Liver (tissue), 9 donors: ENCODE data around the gene WDR7. TPM values are rescaled to one million over a fixed set of nuclear protein-coding genes. Genes with fewer than 3 reads are reported as not detected.

ENCODE experiments used
- DNase-seq: peaks from one replicate; pipeline ENCODE4 v3.0.0-alpha.2; 2017; ENCODE audit warnings: low spot score
- H3K27ac ChIP-seq, 2 donors: one replicate each; pipeline ENCODE4 v1.7.0; 2013; ENCODE audit warnings: inconsistent platforms in 2 of 2, low read length in 2 of 2, control low read depth in 1 of 2, low read depth in 1 of 2, mild to moderate bottlenecking in 1 of 2
- H3K27me3 ChIP-seq, 4 donors: one replicate each; pipeline versions ENCODE4 v1.6.1 to v1.7.0; 2013; ENCODE audit warnings: low read length in 3 of 4, inconsistent platforms in 1 of 4, mild to moderate bottlenecking in 1 of 4, moderate library complexity in 1 of 4; ENCODE audit not compliant: control insufficient read depth in 4 of 4, insufficient read depth in 4 of 4
- H3K36me3 ChIP-seq, 4 donors: one replicate each; pipeline versions ENCODE4 v1.6.1 to v1.7.0; 2013; ENCODE audit warnings: low read length in 3 of 4, mild to moderate bottlenecking in 3 of 4, low read depth in 1 of 4, moderate library complexity in 1 of 4; ENCODE audit not compliant: control insufficient read depth in 4 of 4, insufficient read depth in 3 of 4
- H3K4me1 ChIP-seq, 4 donors: one replicate each; pipeline versions ENCODE4 v1.6.1 to v1.7.0; 2013; ENCODE audit warnings: low read length in 3 of 4, mild to moderate bottlenecking in 3 of 4, moderate library complexity in 1 of 4; ENCODE audit not compliant: control insufficient read depth in 4 of 4, insufficient read depth in 4 of 4
- H3K4me3 ChIP-seq, 3 donors: one replicate each; pipeline versions ENCODE4 v1.6.1 to v1.7.0; 2013; ENCODE audit warnings: low read length in 3 of 3, control low read depth in 1 of 3, low read depth in 1 of 3, mild to moderate bottlenecking in 1 of 3
- H3K9ac ChIP-seq, 2 donors: one replicate each; pipeline ENCODE4 v1.7.0; 2013; ENCODE audit warnings: low read length in 2 of 2, mild to moderate bottlenecking in 2 of 2, moderate library complexity in 2 of 2, control low read depth in 1 of 2, low read depth in 1 of 2
- H3K9me3 ChIP-seq, 4 donors: one replicate each; pipeline versions ENCODE4 v1.6.1 to v1.7.0; 2013; ENCODE audit warnings: low read length in 3 of 4; ENCODE audit not compliant: control insufficient read depth in 4 of 4
- EGR1 ChIP-seq, 2 donors: IDR thresholded peaks; 2 replicates each; pipeline ENCODE4 v1.6.1; 2016 to 2018; ENCODE audit warnings: antibody characterized with exemption in 2 of 2, low read depth in 2 of 2
- FOXA2 ChIP-seq: IDR thresholded peaks from 2 replicates; pipeline ENCODE4 v1.6.1; 2016; ENCODE audit warnings: antibody characterized with exemption
- GABPA ChIP-seq, 2 donors: IDR thresholded peaks in 1 of 2; conservative IDR thresholded peaks in 1 of 2; 2 replicates each; pipeline ENCODE4 v1.6.1; 2016; ENCODE audit warnings: antibody characterized with exemption in 2 of 2, mild to moderate bottlenecking in 1 of 2, moderate library complexity in 1 of 2
- HNF4A ChIP-seq, 2 donors: conservative IDR thresholded peaks; 2 replicates each; pipeline ENCODE4 v1.6.1; 2016; ENCODE audit warnings: antibody characterized with exemption in 2 of 2, mild to moderate bottlenecking in 2 of 2
- JUND ChIP-seq, 2 donors: IDR thresholded peaks; 2 replicates each; pipeline ENCODE4 v1.6.1; 2016; ENCODE audit warnings: antibody characterized with exemption in 2 of 2
- NR2F2 ChIP-seq: IDR thresholded peaks from 2 replicates; pipeline ENCODE4 v1.6.1; 2016; ENCODE audit warnings: antibody characterized with exemption
- RAD21 ChIP-seq, 2 donors: IDR thresholded peaks; 2 replicates each; pipeline ENCODE4 v1.6.1; 2016; ENCODE audit warnings: antibody characterized with exemption in 2 of 2, mild to moderate bottlenecking in 2 of 2
- RXRA ChIP-seq, 2 donors: IDR thresholded peaks; 2 replicates each; pipeline ENCODE4 v1.6.1; 2017 to 2018; ENCODE audit warnings: antibody characterized with exemption in 2 of 2, mild to moderate bottlenecking in 1 of 2
- SP1 ChIP-seq: IDR thresholded peaks from 2 replicates; pipeline ENCODE4 v1.6.1; 2018; ENCODE audit warnings: antibody characterized with exemption, mild to moderate bottlenecking
- TAF1 ChIP-seq: conservative IDR thresholded peaks from 2 replicates; pipeline ENCODE4 v1.6.1; 2016; ENCODE audit warnings: antibody characterized with exemption, mild to moderate bottlenecking
- YY1 ChIP-seq: IDR thresholded peaks from 2 replicates; pipeline ENCODE4 v1.6.1; 2016; ENCODE audit warnings: antibody characterized with exemption, mild to moderate bottlenecking
- WGBS: extraction: QIAGEN DNeasy Blood & Tissue Kit; methylation state at CpG from one replicate; pipeline ENCODE4 v1.1.7; 2013; 5-methylcytosine and 5-hydroxymethylcytosine counted together
- polyA plus RNA-seq, 2 donors: library from polyadenylated mRNA; stranded (reverse) in 1 of 2; unstranded in 1 of 2; fragments of 200-250 nt in 1 of 2; fragments of >200 nt in 1 of 2; fragmentation: Nextera tagmentation in 1 of 2; extraction: Ambion mirVana in 1 of 2; gene quantifications; one replicate each; pipeline versions ENCODE4 v1.2.1 to v1.2.3, GENCODE V29; 2013 to 2015
- total RNA-seq, 2 donors: library from RNA; depleted of rRNA; stranded (reverse); fragments of >200 nt; gene quantifications; one replicate each; pipeline ENCODE4 v1.2.3, GENCODE V29; 2014
- TF ChIP-seq, protein P1 (sequence below): IDR thresholded peaks from 2 replicates; pipeline ENCODE4 v1.6.1; 2016; ENCODE audit warnings: antibody characterized with exemption
- TF ChIP-seq, protein P2 (sequence below): IDR thresholded peaks from 2 replicates; pipeline ENCODE4 v1.6.1; 2016; ENCODE audit warnings: antibody characterized with exemption
- TF ChIP-seq, protein P3 (sequence below): fragments of 150-350 bp; IDR thresholded peaks from 2 replicates; pipeline ENCODE4 v1.5.1; 2017; ENCODE audit warnings: improper control_type of control experiment, low read depth, low read length; ENCODE audit not compliant: missing input control
- TF ChIP-seq, protein P4 (sequence below): IDR thresholded peaks from 2 replicates; pipeline ENCODE4 v1.6.1; 2016; ENCODE audit warnings: antibody characterized with exemption
- TF ChIP-seq, protein P5 (sequence below): IDR thresholded peaks from 2 replicates; pipeline ENCODE4 v1.6.1; 2016; ENCODE audit warnings: antibody characterized with exemption, mild to moderate bottlenecking
- donor health status: healthy.
- donor health status: healthy.
- donor health status: healthy.
- donor health status: healthy.
- donor health status: healthy.

Gene WDR7
- total and polyA plus RNA-seq, 4 donors: 4.5 to 26.6 (median 13.2) TPM

- WGBS: 84% methylated on average over 9 of the region's 9 CpGs
- no peak overlapping the region for H3K9ac ChIP-seq
- H3K27me3 ChIP-seq: no peaks in the 10 kb centered on the region
- peaks cover 0 to 2% (median 0%) of the 10 kb centered on the region in 4 donors for H3K9me3 ChIP-seq
- H3K27ac ChIP-seq: no peak overlapping the region
- H3K36me3 ChIP-seq: no peaks in the 10 kb centered on the region
- H3K4me3 ChIP-seq: no peak overlapping the region
- DNase-seq: no peak
- TF ChIP-seq SP1 (no peak), EGR1 (IDR thresholded peaks at IDR 0.05; ENCODE audit: low read depth in 2 of 2) (no peak), RXRA (IDR thresholded peaks at IDR 0.05) (no peak), FOXA2 (no peak), TAF1 (no peak), NR2F2 (no peak), HNF4A (conservative IDR thresholded peaks at IDR 0.05) (no peak), JUND (IDR thresholded peaks at IDR 0.05) (no peak), GABPA (IDR thresholded peaks at IDR 0.05 in 1 of 2, conservative IDR thresholded peaks at IDR 0.05 in 1 of 2) (no peak)
- TF ChIP-seq, protein P1, sequence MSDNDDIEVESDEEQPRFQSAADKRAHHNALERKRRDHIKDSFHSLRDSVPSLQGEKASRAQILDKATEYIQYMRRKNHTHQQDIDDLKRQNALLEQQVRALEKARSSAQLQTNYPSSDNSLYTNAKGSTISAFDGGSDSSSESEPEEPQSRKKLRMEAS: no peak
- TF ChIP-seq, protein P2, sequence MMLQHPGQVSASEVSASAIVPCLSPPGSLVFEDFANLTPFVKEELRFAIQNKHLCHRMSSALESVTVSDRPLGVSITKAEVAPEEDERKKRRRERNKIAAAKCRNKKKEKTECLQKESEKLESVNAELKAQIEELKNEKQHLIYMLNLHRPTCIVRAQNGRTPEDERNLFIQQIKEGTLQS: no peak
- TF ChIP-seq, protein P3, sequence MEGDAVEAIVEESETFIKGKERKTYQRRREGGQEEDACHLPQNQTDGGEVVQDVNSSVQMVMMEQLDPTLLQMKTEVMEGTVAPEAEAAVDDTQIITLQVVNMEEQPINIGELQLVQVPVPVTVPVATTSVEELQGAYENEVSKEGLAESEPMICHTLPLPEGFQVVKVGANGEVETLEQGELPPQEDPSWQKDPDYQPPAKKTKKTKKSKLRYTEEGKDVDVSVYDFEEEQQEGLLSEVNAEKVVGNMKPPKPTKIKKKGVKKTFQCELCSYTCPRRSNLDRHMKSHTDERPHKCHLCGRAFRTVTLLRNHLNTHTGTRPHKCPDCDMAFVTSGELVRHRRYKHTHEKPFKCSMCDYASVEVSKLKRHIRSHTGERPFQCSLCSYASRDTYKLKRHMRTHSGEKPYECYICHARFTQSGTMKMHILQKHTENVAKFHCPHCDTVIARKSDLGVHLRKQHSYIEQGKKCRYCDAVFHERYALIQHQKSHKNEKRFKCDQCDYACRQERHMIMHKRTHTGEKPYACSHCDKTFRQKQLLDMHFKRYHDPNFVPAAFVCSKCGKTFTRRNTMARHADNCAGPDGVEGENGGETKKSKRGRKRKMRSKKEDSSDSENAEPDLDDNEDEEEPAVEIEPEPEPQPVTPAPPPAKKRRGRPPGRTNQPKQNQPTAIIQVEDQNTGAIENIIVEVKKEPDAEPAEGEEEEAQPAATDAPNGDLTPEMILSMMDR: no peak
- TF ChIP-seq, protein P4, sequence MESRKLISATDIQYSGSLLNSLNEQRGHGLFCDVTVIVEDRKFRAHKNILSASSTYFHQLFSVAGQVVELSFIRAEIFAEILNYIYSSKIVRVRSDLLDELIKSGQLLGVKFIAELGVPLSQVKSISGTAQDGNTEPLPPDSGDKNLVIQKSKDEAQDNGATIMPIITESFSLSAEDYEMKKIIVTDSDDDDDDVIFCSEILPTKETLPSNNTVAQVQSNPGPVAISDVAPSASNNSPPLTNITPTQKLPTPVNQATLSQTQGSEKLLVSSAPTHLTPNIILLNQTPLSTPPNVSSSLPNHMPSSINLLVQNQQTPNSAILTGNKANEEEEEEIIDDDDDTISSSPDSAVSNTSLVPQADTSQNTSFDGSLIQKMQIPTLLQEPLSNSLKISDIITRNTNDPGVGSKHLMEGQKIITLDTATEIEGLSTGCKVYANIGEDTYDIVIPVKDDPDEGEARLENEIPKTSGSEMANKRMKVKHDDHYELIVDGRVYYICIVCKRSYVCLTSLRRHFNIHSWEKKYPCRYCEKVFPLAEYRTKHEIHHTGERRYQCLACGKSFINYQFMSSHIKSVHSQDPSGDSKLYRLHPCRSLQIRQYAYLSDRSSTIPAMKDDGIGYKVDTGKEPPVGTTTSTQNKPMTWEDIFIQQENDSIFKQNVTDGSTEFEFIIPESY: no peak
- H3K4me1 ChIP-seq: peaks cover 5 to 21% (median 11%) of the 10 kb centered on the region in 4 donors
Measured at GRCh38 chr18:57048351-57048750, 397.2 kb downstream of the WDR7 start.

DNA sequence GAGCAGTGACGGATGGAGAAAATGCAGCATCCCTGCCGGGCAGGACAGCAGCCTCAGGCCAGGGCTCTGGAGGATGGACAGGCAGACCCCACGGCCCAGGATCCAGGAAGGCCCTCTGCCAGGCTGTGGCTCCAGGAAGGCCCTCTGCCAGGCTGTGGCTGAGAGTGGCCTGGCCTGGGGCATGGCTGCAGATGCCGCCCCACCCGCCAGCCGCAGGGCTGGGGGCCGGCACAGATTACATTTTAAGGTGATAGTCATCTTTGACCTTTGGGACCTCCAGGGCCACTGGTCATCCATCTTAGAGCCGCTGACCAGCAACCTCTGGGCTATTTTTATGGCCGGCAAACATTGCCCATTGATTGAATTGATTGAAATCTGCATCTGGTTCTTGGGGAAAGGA is 397.7 kb downstream of the WDR7 start:
- 76% methylated on average over 9 of the region's 9 CpGs for WGBS
- Histone ChIP-seq H3K27ac (no peak overlapping the region), H3K4me3 (no peak overlapping the region), H3K9ac (no peak overlapping the region), H3K27me3 (no peaks in the 10 kb centered on the region), H3K9me3 (peaks cover 0 to 2% (median 0%) of the 10 kb centered on the region in 4 donors), H3K36me3 (no peaks in the 10 kb centered on the region), H3K4me1 (peaks cover 5 to 21% (median 11%) of the 10 kb centered on the region in 4 donors)
- no peak for DNase-seq
- TF ChIP-seq EGR1 (IDR thresholded peaks at IDR 0.05; ENCODE audit: low read depth in 2 of 2) (no peak), TAF1 (no peak), FOXA2 (no peak), YY1 (no peak), RXRA (IDR thresholded peaks at IDR 0.05) (no peak), JUND (IDR thresholded peaks at IDR 0.05) (no peak), GABPA (IDR thresholded peaks at IDR 0.05 in 1 of 2, conservative IDR thresholded peaks at IDR 0.05 in 1 of 2) (no peak), RAD21 (IDR thresholded peaks at IDR 0.05) (no peak), SP1 (no peak)
- TF ChIP-seq, protein P4: no peak
- TF ChIP-seq, protein P3: no peak
- TF ChIP-seq, protein P2: no peak
- TF ChIP-seq, protein P5, sequence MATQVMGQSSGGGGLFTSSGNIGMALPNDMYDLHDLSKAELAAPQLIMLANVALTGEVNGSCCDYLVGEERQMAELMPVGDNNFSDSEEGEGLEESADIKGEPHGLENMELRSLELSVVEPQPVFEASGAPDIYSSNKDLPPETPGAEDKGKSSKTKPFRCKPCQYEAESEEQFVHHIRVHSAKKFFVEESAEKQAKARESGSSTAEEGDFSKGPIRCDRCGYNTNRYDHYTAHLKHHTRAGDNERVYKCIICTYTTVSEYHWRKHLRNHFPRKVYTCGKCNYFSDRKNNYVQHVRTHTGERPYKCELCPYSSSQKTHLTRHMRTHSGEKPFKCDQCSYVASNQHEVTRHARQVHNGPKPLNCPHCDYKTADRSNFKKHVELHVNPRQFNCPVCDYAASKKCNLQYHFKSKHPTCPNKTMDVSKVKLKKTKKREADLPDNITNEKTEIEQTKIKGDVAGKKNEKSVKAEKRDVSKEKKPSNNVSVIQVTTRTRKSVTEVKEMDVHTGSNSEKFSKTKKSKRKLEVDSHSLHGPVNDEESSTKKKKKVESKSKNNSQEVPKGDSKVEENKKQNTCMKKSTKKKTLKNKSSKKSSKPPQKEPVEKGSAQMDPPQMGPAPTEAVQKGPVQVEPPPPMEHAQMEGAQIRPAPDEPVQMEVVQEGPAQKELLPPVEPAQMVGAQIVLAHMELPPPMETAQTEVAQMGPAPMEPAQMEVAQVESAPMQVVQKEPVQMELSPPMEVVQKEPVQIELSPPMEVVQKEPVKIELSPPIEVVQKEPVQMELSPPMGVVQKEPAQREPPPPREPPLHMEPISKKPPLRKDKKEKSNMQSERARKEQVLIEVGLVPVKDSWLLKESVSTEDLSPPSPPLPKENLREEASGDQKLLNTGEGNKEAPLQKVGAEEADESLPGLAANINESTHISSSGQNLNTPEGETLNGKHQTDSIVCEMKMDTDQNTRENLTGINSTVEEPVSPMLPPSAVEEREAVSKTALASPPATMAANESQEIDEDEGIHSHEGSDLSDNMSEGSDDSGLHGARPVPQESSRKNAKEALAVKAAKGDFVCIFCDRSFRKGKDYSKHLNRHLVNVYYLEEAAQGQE: no peak
- TF ChIP-seq, protein P1: no peak
